Measurements from ENCODE around the gene ADARB2. TPM values are rescaled to one million over a fixed set of nuclear protein-coding genes. Genes with fewer than 3 reads are reported as not detected.

The ADARB2 gene
- total and polyA plus RNA-seq, 2 experiments from 2014 or later: 2.0 to 5.0 TPM

DNA sequence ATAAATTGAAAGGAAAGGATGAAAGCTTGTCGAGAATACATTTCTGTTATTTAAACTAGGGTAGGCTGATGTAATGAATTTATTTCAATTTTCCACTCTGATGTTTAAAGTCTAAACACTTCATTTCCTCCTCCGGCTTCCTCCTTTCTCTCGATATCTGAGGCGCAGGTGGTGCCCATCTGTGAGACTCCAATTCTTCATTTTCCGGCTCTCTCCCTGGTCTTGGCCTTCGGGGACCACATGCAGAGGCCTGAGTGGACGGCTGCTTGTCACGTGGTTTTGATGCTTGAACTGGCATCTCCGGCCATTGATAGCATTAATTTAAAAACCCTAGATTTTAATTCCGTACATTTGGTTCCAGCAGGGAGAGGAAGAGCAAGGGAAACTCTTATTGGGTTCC is 5.8 kb upstream of the ADARB2 start:
- Histone ChIP-seq H4K20me1 (replicated peaks; ENCODE audit: insufficient read depth) (no peaks in the 10 kb centered on the region), H2AFZ (no peak overlapping the region), H3K4me3 (no peak overlapping the region), H3K27me3 (ENCODE audit: insufficient read depth) (peaks cover 4% of the 10 kb centered on the region; the same call in 1 of the 2 replicates), H3K79me2 (replicated peaks; ENCODE audit: insufficient read depth) (no peaks in the 10 kb centered on the region), H3K4me1 (ENCODE audit: insufficient read depth) (peaks cover 5% of the 10 kb centered on the region; the same call in 1 of the 2 replicates), H3K27ac (ENCODE audit: low read depth) (no peak overlapping the region), H3F3A (replicated peaks; ENCODE audit: low read depth) (no peaks in the 10 kb centered on the region), H3K4me2 (no peak overlapping the region), H3K9me2 (ENCODE audit: insufficient read depth) (no peaks in the 10 kb centered on the region), H3K36me3 (ENCODE audit: insufficient read depth) (no peaks in the 10 kb centered on the region; the same call in 1 of the 2 replicates)
- Mint-ChIP-seq H3K27me3 (ENCODE audit: insufficient read depth, low read depth, poor library complexity) (peaks cover 9% of the 10 kb centered on the region), H3K27ac (no peak overlapping the region), H3K36me3 (ENCODE audit: low read depth) (no peaks in the 10 kb centered on the region), H3K4me1 (peaks cover 14% of the 10 kb centered on the region; the same call in 2 of the 3 replicates), H3K4me3 (no peak overlapping the region), H3K9me3 (peaks cover 2% of the 10 kb centered on the region; the same call in 2 of the 3 replicates)
- TF ChIP-seq EZH2phosphoT487 (IDR thresholded peaks at IDR 0.05; ENCODE audit: unreplicated experiment): no peak
- TF ChIP-seq, protein P1, sequence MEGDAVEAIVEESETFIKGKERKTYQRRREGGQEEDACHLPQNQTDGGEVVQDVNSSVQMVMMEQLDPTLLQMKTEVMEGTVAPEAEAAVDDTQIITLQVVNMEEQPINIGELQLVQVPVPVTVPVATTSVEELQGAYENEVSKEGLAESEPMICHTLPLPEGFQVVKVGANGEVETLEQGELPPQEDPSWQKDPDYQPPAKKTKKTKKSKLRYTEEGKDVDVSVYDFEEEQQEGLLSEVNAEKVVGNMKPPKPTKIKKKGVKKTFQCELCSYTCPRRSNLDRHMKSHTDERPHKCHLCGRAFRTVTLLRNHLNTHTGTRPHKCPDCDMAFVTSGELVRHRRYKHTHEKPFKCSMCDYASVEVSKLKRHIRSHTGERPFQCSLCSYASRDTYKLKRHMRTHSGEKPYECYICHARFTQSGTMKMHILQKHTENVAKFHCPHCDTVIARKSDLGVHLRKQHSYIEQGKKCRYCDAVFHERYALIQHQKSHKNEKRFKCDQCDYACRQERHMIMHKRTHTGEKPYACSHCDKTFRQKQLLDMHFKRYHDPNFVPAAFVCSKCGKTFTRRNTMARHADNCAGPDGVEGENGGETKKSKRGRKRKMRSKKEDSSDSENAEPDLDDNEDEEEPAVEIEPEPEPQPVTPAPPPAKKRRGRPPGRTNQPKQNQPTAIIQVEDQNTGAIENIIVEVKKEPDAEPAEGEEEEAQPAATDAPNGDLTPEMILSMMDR (conservative IDR thresholded peaks at IDR 0.05; ENCODE audit: low read depth in 2 of 2): no peak
- TF ChIP-seq POLR2AphosphoS5 (IDR thresholded peaks at IDR 0.05; ENCODE audit: low read depth): no peak
- no peak for TF ChIP-seq JUNB (IDR thresholded peaks at IDR 0.05; ENCODE audit: unreplicated experiment)
- no peak for TF ChIP-seq NANOG (IDR thresholded peaks at IDR 0.05; ENCODE audit: borderline replicate concordance)
- no peak for TF ChIP-seq STAT1 (IDR thresholded peaks at IDR 0.05; ENCODE audit: unreplicated experiment)
- no peak for TF ChIP-seq REST (IDR thresholded peaks at IDR 0.05; ENCODE audit: unreplicated experiment)
- no peak for TF ChIP-seq ZNF462 (CRISPR knock-in tag; IDR thresholded peaks at IDR 0.05)
- no peak for TF ChIP-seq ZNF331 (CRISPR knock-in tag; IDR thresholded peaks at IDR 0.05; ENCODE audit: low read depth)
- no peak for TF ChIP-seq CREB1 (CRISPR knock-in tag; IDR thresholded peaks at IDR 0.05; ENCODE audit: low read depth)
- no peak for TF ChIP-seq ZNF114 (CRISPR knock-in tag; IDR thresholded peaks at IDR 0.05)
- TF ChIP-seq ETS1 (IDR thresholded peaks at IDR 0.05): no peak
- no peak for TF ChIP-seq EZH2 (IDR thresholded peaks at IDR 0.05; ENCODE audit: low read depth, unreplicated experiment)
- ATAC-seq (no peak), DNase-seq (ENCODE audit: low spot score) (no peak)
